Heart left ventricle (tissue), 13 donors: Measurements from ENCODE around the gene C4B.
"Not testable (repeated sequence)": the region's sequence is repeated elsewhere in the genome, so short reads cannot be mapped to it uniquely, and the experiment has no call there.

Experiments used
- CTCF ChIP-seq, 12 donors: fragments of 200-600 bp; sonication (generic) in 4 of 12; IDR thresholded peaks; one replicate each; pipeline versions ENCODE4 v1.5.0 to v1.8.0; 2018 to 2022; ENCODE audit warnings: antibody characterized with exemption in 12 of 12, mild to moderate bottlenecking in 5 of 12
- POLR2A ChIP-seq, 2 donors: fragments of 450-650 bp; IDR thresholded peaks; one replicate each; pipeline ENCODE4 v1.6.1; 2017; ENCODE audit warnings: antibody characterized with exemption in 2 of 2, mild to moderate bottlenecking in 2 of 2, moderate library complexity in 2 of 2
- donor health status: ischemic (EF 13 %, LVEDD 7.1; RV severe dilation, severe dysfunction).
- donor health status: DM: no; HTN: yes; CAD: no.
- donor health status: DM: no; HTN: no; CAD: no.
- donor health status: ischemic (EF 25% LVEDD 6.9; RV normal size, moderate dysfunction).
- donor health status: ischemic (EF 25% LVEDD 5.7; RV mildly dilated, moderate dysfunction).
- donor health status: ischemic (EF 35%, LVEDD 5.7; RV mildly dilated, moderate dysfunction).
- donor health status: nonischemic (EF 11% LVEDD 7.7; RV severe dilation, severe dysfunction).
- donor health status: DM: yes; HTN: yes; CAD: no.
- donor health status: PGD.
- donor health status: ischemic (EF 29% LVEDD 5.4; RV normal size, mild dysfunction).
- donor health status: nonischemic (EF 23%, LVEDD 6.1; RV moderate dilation, normal function).

- TF ChIP-seq CTCF, POLR2A (IDR thresholded peaks at IDR 0.05): not testable (repeated sequence)
Observed at GRCh38 chr6:32014547-32014946, at the start of gene C4B.
